ENCODE data around the gene MITD1. TPM values are rescaled to one million over a fixed set of nuclear protein-coding genes. Genes with fewer than 3 reads are reported as not detected.

Gene MITD1
- total and polyA plus RNA-seq, 2 of the 13 experiments (the other 11 are each of a cell fraction or from before 2014, with no cell fraction given): 17.8 to 43.7 TPM

- TF ChIP-seq MAFG (CRISPR knock-in tag; IDR thresholded peaks at IDR 0.05) (no peak), NR0B2 (CRISPR knock-in tag; IDR thresholded peaks at IDR 0.05) (peak; percentile 90; the same call in 1 of the 2 replicates), KDM4B (CRISPR knock-in tag; IDR thresholded peaks at IDR 0.05) (peak; percentile 84), TRIM22 (IDR thresholded peaks at IDR 0.05) (no peak), ZSCAN12 (CRISPR knock-in tag; IDR thresholded peaks at IDR 0.05) (no peak), ZNF329 (CRISPR knock-in tag; IDR thresholded peaks at IDR 0.05; ENCODE audit: low read depth) (peak; percentile 92), ZNF503 (CRISPR knock-in tag; IDR thresholded peaks at IDR 0.05) (peak; percentile 80; the same call in 1 of the 2 replicates), ZIK1 (CRISPR knock-in tag; IDR thresholded peaks at IDR 0.05; ENCODE audit: borderline replicate concordance, low read depth) (peak; percentile 98), MIER3 (CRISPR knock-in tag; IDR thresholded peaks at IDR 0.05; ENCODE audit: borderline replicate concordance) (peak; percentile 83; the same call in 1 of the 2 replicates), EED (CRISPR knock-in tag; IDR thresholded peaks at IDR 0.05) (peak; percentile 99), THAP11 (CRISPR knock-in tag; IDR thresholded peaks at IDR 0.05) (peak; percentile 95), SRSF1 (optimal IDR thresholded peaks at IDR 0.05; ENCODE audit: low read depth, low read length) (peak; percentile 87), HNRNPH1 (optimal IDR thresholded peaks at IDR 0.05; ENCODE audit: low read depth, low read length) (no peak), ZBTB20 (CRISPR knock-in tag; IDR thresholded peaks at IDR 0.05; ENCODE audit: borderline replicate concordance, low read depth) (peak; percentile 35; the same call in 1 of the 2 replicates), SKI (IDR thresholded peaks at IDR 0.05; ENCODE audit: partially characterized antibody) (peak; percentile 46), TRAFD1 (CRISPR knock-in tag; IDR thresholded peaks at IDR 0.05; ENCODE audit: borderline replicate concordance) (no peak; the same call in 1 of the 2 replicates), ZFP41 (CRISPR knock-in tag; IDR thresholded peaks at IDR 0.05; ENCODE audit: borderline replicate concordance) (peak; percentile 83; the same call in 1 of the 2 replicates), NR2C2 (CRISPR knock-in tag; IDR thresholded peaks at IDR 0.05; ENCODE audit: borderline replicate concordance) (peak; percentile 97), KAT2B (IDR thresholded peaks at IDR 0.05; ENCODE audit: borderline replicate concordance, low read depth, low read length) (no peak), DNMT1 (CRISPR knock-in tag; IDR thresholded peaks at IDR 0.05) (peak; percentile 99), ZNF496 (CRISPR knock-in tag; IDR thresholded peaks at IDR 0.05; ENCODE audit: insufficient replicate concordance) (no peak), SNRNP70 (IDR thresholded peaks at IDR 0.05; ENCODE audit: low read depth, low read length) (no peak), AGO2 (optimal IDR thresholded peaks at IDR 0.05; ENCODE audit: low read depth, low read length) (peak; percentile 88), KLF6 (CRISPR knock-in tag; IDR thresholded peaks at IDR 0.05) (peak; percentile 97), ZBTB7A (CRISPR knock-in tag; IDR thresholded peaks at IDR 0.05) (peak; percentile 97)
These were observed 26.0 kb downstream of the MITD1 start, which contains the start of the genes LIPT1 and TSGA10 (continued) for GRCh38 chr2:99154643-99155536.

Measured in HepG2 (cell line).